GM23248 (cell line): ENCODE results near the gene NGB.

ENCODE experiments used
- EZH2 ChIP-seq: fragments of 200-600 bp; sonication (generic); IDR thresholded peaks from 2 replicates; pipeline ENCODE4 v1.6.1; 2018; ENCODE audit warnings: antibody characterized with exemption, mild to moderate bottlenecking; ENCODE audit not compliant: insufficient read depth, poor library complexity, severe bottlenecking
- EZH2phosphoT487 ChIP-seq: fragments of 200-600 bp; sonication (generic); IDR thresholded peaks from 2 replicates; pipeline ENCODE4 v1.6.1; 2018; ENCODE audit warnings: antibody characterized with exemption, moderate library complexity, mild to moderate bottlenecking, low read depth; ENCODE audit not compliant: insufficient read depth

GRCh38 chr14:77253333-77254190, 17.4 kb downstream of the NGB start:
- TF ChIP-seq EZH2phosphoT487 (no peak), EZH2 (no peak)
